ENCODE results near the gene LTC4S. TPM values are rescaled to one million over a fixed set of nuclear protein-coding genes. Genes with fewer than 3 reads are reported as not detected.

LTC4S gene
- total and polyA plus RNA-seq, 4 experiments from 2014 or later, result 4.2 to 9.4 (median 6.6) TPM

GRCh38 chr5:179755022-179755421 is 38.8 kb upstream of the LTC4S start:
- no peak for DNase-seq
- Mint-ChIP-seq H3K36me3 (peaks cover 9% of the 10 kb centered on the region in 2 donors), H3K9me3 (no peaks in the 10 kb centered on the region), H3K27ac (peak overlapping the region in 6 of 7 donors; percentile 16 to 84 (median 59)), H3K4me1 (peaks cover 41 to 69% (median 51%) of the 10 kb centered on the region in 4 donors), H3K27me3 (no peaks in the 10 kb centered on the region), H3K4me3 (peak overlapping the region in 3 of 8 donors; percentile 6 to 45 (median 39))
- Histone ChIP-seq H3K9me3 (ENCODE audit: control insufficient read depth in 1 of 2, low read length in 2 of 2) (no peaks in the 10 kb centered on the region), H3K27me3 (ENCODE audit: insufficient read depth, low read length) (no peaks in the 10 kb centered on the region), H3K36me3 (ENCODE audit: insufficient read depth, low read length) (no peaks in the 10 kb centered on the region), H3K4me1 (ENCODE audit: insufficient read depth, low read length) (peaks cover 50% of the 10 kb centered on the region), H3K4me3 (ENCODE audit: low read length in 2 of 2) (no peak overlapping the region), H3K27ac (ENCODE audit: low read depth, low read length) (no peak overlapping the region)
- intact Hi-C loops (cut with micrococcal nuclease), result no loop called here
- POLR2A ChIA-PET (ENCODE audit: partially characterized antibody), result interaction anchor here (0.9 kb wide), 2 partner anchors 8 to 23 kb away, joined by 3 to 6 read pairs; partner anchors contain the start of gene MAML1
- CTCF ChIA-PET (ENCODE audit: partially characterized antibody), result interaction anchor here (1.2 to 1.8 kb wide), 3 partner anchors 8 to 47 kb away, joined by 3 to 10 read pairs (median 5); no protein-coding TSS in a partner anchor

- H3K9me3 Mint-ChIP-seq, result no peaks in the 10 kb centered on the region
- no peak overlapping the region for H3K27ac ChIP-seq (ENCODE audit: low read depth, low read length)
- H3K4me3 ChIP-seq (ENCODE audit: low read length in 2 of 2), result no peak overlapping the region
- H3K4me3 Mint-ChIP-seq, result no peak overlapping the region
- peaks cover 53 to 85% (median 67%) of the 10 kb centered on the region in 4 donors for H3K4me1 Mint-ChIP-seq
- CTCF ChIA-PET (ENCODE audit: partially characterized antibody), result interaction anchor here (1.2 to 1.3 kb wide), 3 partner anchors 8 to 22 kb away, joined by 3 read pairs; no protein-coding TSS in a partner anchor
- peaks cover 0 to 9% of the 10 kb centered on the region in 2 donors for H3K36me3 Mint-ChIP-seq
- no peaks in the 10 kb centered on the region for H3K36me3 ChIP-seq (ENCODE audit: insufficient read depth, low read length)
- H3K27ac Mint-ChIP-seq, result peak overlapping the region in 6 of 7 donors; percentile 66 to 90 (median 77)
- POLR2A ChIA-PET (ENCODE audit: partially characterized antibody), result interaction anchor here (0.6 kb wide), 1 partner anchor 58 kb away, joined by 4 read pairs; no protein-coding TSS in a partner anchor
- intact Hi-C loops (cut with micrococcal nuclease), result no loop called here
- no peaks in the 10 kb centered on the region for H3K27me3 Mint-ChIP-seq
- no peaks in the 10 kb centered on the region for H3K27me3 ChIP-seq (ENCODE audit: insufficient read depth, low read length)
- no peaks in the 10 kb centered on the region for H3K9me3 ChIP-seq (ENCODE audit: control insufficient read depth in 1 of 2, low read length in 2 of 2)
- DNase-seq, result no peak
- peaks cover 77% of the 10 kb centered on the region for H3K4me1 ChIP-seq (ENCODE audit: insufficient read depth, low read length)
Observed at GRCh38 chr5:179758955-179759354, 34.8 kb upstream of the LTC4S start.

GRCh38 chr5:179759581-179760551 is 33.9 kb upstream of the LTC4S start:
- DNase-seq, result no peak
- H3K27me3 Mint-ChIP-seq, result no peaks in the 10 kb centered on the region
- H3K4me3 ChIP-seq (ENCODE audit: low read length in 2 of 2), result no peak overlapping the region
- ChIA-PET CTCF (ENCODE audit: partially characterized antibody) (interaction anchor here (1.2 to 5.7 kb wide), 4 partner anchors 8 to 42 kb away, joined by 3 to 53 read pairs (median 6); partner anchors contain the start of gene LTC4S), POLR2A (ENCODE audit: partially characterized antibody) (interaction anchor here (0.6 kb wide), 1 partner anchor 57 kb away, joined by 4 read pairs; no protein-coding TSS in a partner anchor)
- H3K27ac Mint-ChIP-seq, result peak overlapping the region; percentile 65 to 92 (median 80)
- no peaks in the 10 kb centered on the region for H3K27me3 ChIP-seq (ENCODE audit: insufficient read depth, low read length)
- H3K4me1 Mint-ChIP-seq, result peaks cover 47 to 79% (median 61%) of the 10 kb centered on the region in 4 donors
- H3K4me3 Mint-ChIP-seq, result peak overlapping the region in 3 of 8 donors; percentile 20 to 58 (median 47)
- H3K4me1 ChIP-seq (ENCODE audit: insufficient read depth, low read length), result peaks cover 68% of the 10 kb centered on the region
- no peak overlapping the region for H3K27ac ChIP-seq (ENCODE audit: low read depth, low read length)
- no peaks in the 10 kb centered on the region for H3K9me3 ChIP-seq (ENCODE audit: control insufficient read depth in 1 of 2, low read length in 2 of 2)
- H3K36me3 Mint-ChIP-seq, result peaks cover 0 to 8% of the 10 kb centered on the region in 2 donors
- H3K36me3 ChIP-seq (ENCODE audit: insufficient read depth, low read length), result no peaks in the 10 kb centered on the region
- intact Hi-C loops (cut with micrococcal nuclease), result no loop called here
- H3K9me3 Mint-ChIP-seq, result no peaks in the 10 kb centered on the region

- Histone ChIP-seq H3K27me3 (ENCODE audit: insufficient read depth, low read length) (no peaks in the 10 kb centered on the region), H3K4me1 (ENCODE audit: insufficient read depth, low read length) (peaks cover 56% of the 10 kb centered on the region), H3K9me3 (ENCODE audit: control insufficient read depth in 1 of 2, low read length in 2 of 2) (no peaks in the 10 kb centered on the region), H3K4me3 (ENCODE audit: low read length in 2 of 2) (no peak overlapping the region), H3K27ac (ENCODE audit: low read depth, low read length) (peak overlapping the region; percentile 16), H3K36me3 (ENCODE audit: insufficient read depth, low read length) (peaks cover 21% of the 10 kb centered on the region)
- H3K4me3 Mint-ChIP-seq, result peak overlapping the region in 4 of 8 donors; percentile 1 to 57 (median 16)
- peaks cover 35 to 70% (median 49%) of the 10 kb centered on the region in 4 donors for H3K4me1 Mint-ChIP-seq
- intact Hi-C loops (cut with micrococcal nuclease), result no loop called here
- ChIA-PET CTCF (ENCODE audit: partially characterized antibody) (interaction anchor here (0.7 to 5.7 kb wide), 26 partner anchors 8 to 328 kb away, joined by 3 to 53 read pairs (median 5); partner anchors contain the start of genes LTC4S, MAML1 and TBC1D9B), POLR2A (ENCODE audit: partially characterized antibody) (interaction anchor here (1.0 to 3.3 kb wide), 10 partner anchors 7 to 138 kb away, joined by 3 to 18 read pairs (median 6); partner anchors contain the start of genes HNRNPH1, LTC4S and MAML1)
- no peaks in the 10 kb centered on the region for H3K27me3 Mint-ChIP-seq
- peak; percentile 23 to 55 (median 43) for DNase-seq
- no peaks in the 10 kb centered on the region for H3K9me3 Mint-ChIP-seq
- H3K27ac Mint-ChIP-seq, result peak overlapping the region; percentile 49 to 91 (median 84)
- H3K36me3 Mint-ChIP-seq, result peaks cover 16 to 25% of the 10 kb centered on the region in 2 donors
Observed at GRCh38 chr5:179762079-179762780, 31.6 kb upstream of the LTC4S start.

- DNase-seq, result no peak
- Histone ChIP-seq H3K27me3 (ENCODE audit: insufficient read depth, low read length) (no peaks in the 10 kb centered on the region), H3K9me3 (ENCODE audit: control insufficient read depth in 1 of 2, low read length in 2 of 2) (no peaks in the 10 kb centered on the region), H3K4me3 (ENCODE audit: low read length in 2 of 2) (no peak overlapping the region), H3K36me3 (ENCODE audit: insufficient read depth, low read length) (peaks cover 21% of the 10 kb centered on the region), H3K27ac (ENCODE audit: low read depth, low read length) (peak overlapping the region; percentile 16), H3K4me1 (ENCODE audit: insufficient read depth, low read length) (peaks cover 50% of the 10 kb centered on the region)
- intact Hi-C loops (cut with micrococcal nuclease), result loop anchor here (1.0 kb wide), 4 partner anchors 34 to 328 kb away; partner anchors contain the start of gene MRNIP
- Mint-ChIP-seq H3K9me3 (no peaks in the 10 kb centered on the region), H3K27ac (peak overlapping the region in 6 of 7 donors; percentile 49 to 86 (median 70)), H3K4me1 (peaks cover 34 to 71% (median 50%) of the 10 kb centered on the region in 4 donors), H3K36me3 (peaks cover 16 to 31% of the 10 kb centered on the region in 2 donors), H3K4me3 (no peak overlapping the region), H3K27me3 (no peaks in the 10 kb centered on the region)
- ChIA-PET POLR2A (ENCODE audit: partially characterized antibody) (interaction anchor here (0.8 to 3.3 kb wide), 11 partner anchors 8 to 139 kb away, joined by 3 to 18 read pairs (median 5); partner anchors contain the start of genes HNRNPH1, LTC4S and MAML1), CTCF (ENCODE audit: partially characterized antibody) (interaction anchor here (0.7 to 5.7 kb wide), 29 partner anchors 9 to 329 kb away, joined by 3 to 53 read pairs (median 5); partner anchors contain the start of genes LTC4S, MAML1, RNF130 and TBC1D9B)
Observed at GRCh38 chr5:179762781-179763176, 31.0 kb upstream of the LTC4S start.

- H3K4me3 Mint-ChIP-seq, result no peak overlapping the region
- Histone ChIP-seq H3K36me3 (ENCODE audit: insufficient read depth, low read length) (peaks cover 22% of the 10 kb centered on the region), H3K9me3 (ENCODE audit: control insufficient read depth in 1 of 2, low read length in 2 of 2) (no peaks in the 10 kb centered on the region), H3K4me3 (ENCODE audit: low read length in 2 of 2) (no peak overlapping the region), H3K4me1 (ENCODE audit: insufficient read depth, low read length) (peaks cover 48% of the 10 kb centered on the region), H3K27ac (ENCODE audit: low read depth, low read length) (no peak overlapping the region), H3K27me3 (ENCODE audit: insufficient read depth, low read length) (no peaks in the 10 kb centered on the region)
- ChIA-PET CTCF (ENCODE audit: partially characterized antibody) (interaction anchor here (0.7 to 5.7 kb wide), 32 partner anchors 8 to 329 kb away, joined by 3 to 53 read pairs (median 4); partner anchors contain the start of genes LTC4S, MAML1, RNF130 and TBC1D9B), POLR2A (ENCODE audit: partially characterized antibody) (interaction anchor here (0.6 to 3.3 kb wide), 12 partner anchors 8 to 145 kb away, joined by 3 to 18 read pairs (median 4); partner anchors contain the start of genes HNRNPH1, LTC4S, MAML1 and TBC1D9B)
- peaks cover 16 to 33% of the 10 kb centered on the region in 2 donors for H3K36me3 Mint-ChIP-seq
- H3K4me1 Mint-ChIP-seq, result peaks cover 35 to 69% (median 48%) of the 10 kb centered on the region in 4 donors
- intact Hi-C loops (cut with micrococcal nuclease), result loop anchor here (1.0 kb wide), 4 partner anchors 33 to 327 kb away; partner anchors contain the start of gene MRNIP
- no peaks in the 10 kb centered on the region for H3K9me3 Mint-ChIP-seq
- DNase-seq, result peak; percentile 42 to 70 (median 51)
- no peaks in the 10 kb centered on the region for H3K27me3 Mint-ChIP-seq
- peak overlapping the region in 5 of 7 donors; percentile 24 to 60 (median 50) for H3K27ac Mint-ChIP-seq
Observed at GRCh38 chr5:179763215-179763945, 30.4 kb upstream of the LTC4S start.

Measured in CD4-positive, alpha-beta memory T cell (primary cell).